GM23338 (cell line): ENCODE results near the gene SPP2. TPM values are rescaled to one million over a fixed set of nuclear protein-coding genes. Genes with fewer than 3 reads are reported as not detected.

Experiments used
- ATAC-seq: fragments of 200-7000 bp; cut with Tn5 transposase; 3 replicates; pipeline ENCODE4 v1.9.1; 2020
- DNase-seq: peaks from one replicate; pipeline ENCODE4 v3.0.0-alpha.2; 2015; ENCODE audit warnings: low spot score
- H2AFZ ChIP-seq: fragments of 200-600 bp; sonication (generic); 2 replicates; pipeline ENCODE4 v1.8.0; 2016; ENCODE audit warnings: antibody characterized with exemption, mild to moderate bottlenecking, moderate library complexity
- H3F3A ChIP-seq: fragments of 200-600 bp; sonication (generic); replicated peaks from 2 replicates; pipeline ENCODE4 v1.8.0; 2017; ENCODE audit warnings: antibody characterized with exemption, mixed run types, low read depth
- H3K27ac ChIP-seq: fragments of 200-600 bp; sonication (generic); 2 replicates; pipeline ENCODE4 v1.6.1; 2016; ENCODE audit warnings: low read depth
- H3K27me3 ChIP-seq: fragments of 200-600 bp; sonication (generic); 2 replicates; pipeline ENCODE4 v1.8.0; 2016; ENCODE audit warnings: mild to moderate bottlenecking, mixed run types, moderate library complexity; ENCODE audit not compliant: insufficient read depth
- H3K36me3 ChIP-seq: fragments of 200-600 bp; sonication (generic); 2 replicates; pipeline ENCODE4 v1.8.0; 2016; ENCODE audit warnings: mild to moderate bottlenecking; ENCODE audit not compliant: insufficient read depth
- H3K4me1 ChIP-seq: fragments of 200-600 bp; sonication (generic); 2 replicates; pipeline ENCODE4 v1.8.0; 2016; ENCODE audit warnings: mild to moderate bottlenecking, moderate library complexity; ENCODE audit not compliant: insufficient read depth
- H3K4me2 ChIP-seq: fragments of 200-600 bp; sonication (generic); 2 replicates; pipeline ENCODE4 v1.7.1; 2017; ENCODE audit warnings: mixed run types
- H3K4me3 ChIP-seq: fragments of 200-600 bp; sonication (generic); 2 replicates; pipeline ENCODE4 v1.6.1; 2016; ENCODE audit warnings: mixed run types
- H3K79me2 ChIP-seq: fragments of 200-600 bp; sonication (generic); replicated peaks from 2 replicates; pipeline ENCODE4 v1.8.0; 2017; ENCODE audit warnings: mild to moderate bottlenecking; ENCODE audit not compliant: insufficient read depth
- H3K9me2 ChIP-seq: fragments of 200-600 bp; sonication (generic); 2 replicates; pipeline ENCODE4 v1.8.0; 2017; ENCODE audit not compliant: insufficient read depth
- H4K20me1 ChIP-seq: fragments of 200-600 bp; sonication (generic); replicated peaks from 2 replicates; pipeline ENCODE4 v1.8.0; 2017; ENCODE audit warnings: mild to moderate bottlenecking; ENCODE audit not compliant: insufficient read depth
- H3K27ac Mint-ChIP-seq: 2 replicates; pipeline ENCODE4 v1.8.0; 2020; ENCODE audit warnings: inconsistent platforms, mild to moderate bottlenecking, moderate library complexity, mixed read lengths
- H3K27me3 Mint-ChIP-seq: 3 replicates; pipeline ENCODE4 v1.8.0; 2022; ENCODE audit warnings: low read depth, mild to moderate bottlenecking, moderate library complexity, mixed read lengths, inconsistent platforms; ENCODE audit not compliant: insufficient read depth, poor library complexity
- H3K36me3 Mint-ChIP-seq: 3 replicates; pipeline ENCODE4 v1.8.0; 2021; ENCODE audit warnings: low read depth, mild to moderate bottlenecking, inconsistent platforms, moderate library complexity, mixed read lengths
- H3K4me1 Mint-ChIP-seq: 3 replicates; pipeline ENCODE4 v1.8.0; 2020; ENCODE audit warnings: mild to moderate bottlenecking, inconsistent platforms, mixed read lengths
- H3K4me3 Mint-ChIP-seq: 3 replicates; pipeline ENCODE4 v1.8.0; 2021; ENCODE audit warnings: moderate library complexity, mild to moderate bottlenecking, inconsistent platforms, mixed read lengths
- H3K9me3 Mint-ChIP-seq: 3 replicates; pipeline ENCODE4 v1.8.0; 2020; ENCODE audit warnings: moderate library complexity, mild to moderate bottlenecking, inconsistent platforms, mixed read lengths
- CREB1 ChIP-seq: fragments of 250-450 bp; sonication (Bioruptor Pico); IDR thresholded peaks from 2 replicates; pipeline ENCODE4 v1.5.0; 2020; ENCODE audit warnings: low read depth, mild to moderate bottlenecking, moderate library complexity
- CTCF ChIP-seq, 2 experiments: fragments of 200-600 bp in 1 of 2; sonication (generic) in 1 of 2; conservative IDR thresholded peaks; 2 replicates each; pipeline versions ENCODE4 v1.5.1 to v1.6.1; 2016 to 2017; ENCODE audit warnings: antibody characterized with exemption in 2 of 2, low read depth in 2 of 2, mild to moderate bottlenecking in 2 of 2, moderate library complexity in 1 of 2
- ETS1 ChIP-seq: IDR thresholded peaks from 2 replicates; pipeline ENCODE4 v1.6.1; 2016; ENCODE audit warnings: antibody characterized with exemption
- EZH2phosphoT487 ChIP-seq: fragments of 200-600 bp; sonication (generic); IDR thresholded peaks from one replicate; pipeline ENCODE4 v1.8.1; 2018; ENCODE audit warnings: antibody characterized with exemption; ENCODE audit not compliant: unreplicated experiment
- JUNB ChIP-seq: IDR thresholded peaks from one replicate; pipeline ENCODE4 v1.6.1; 2016; ENCODE audit warnings: antibody characterized with exemption; ENCODE audit not compliant: unreplicated experiment
- NANOG ChIP-seq: IDR thresholded peaks from 2 replicates; pipeline ENCODE4 v1.6.1; 2016; ENCODE audit warnings: antibody characterized with exemption, borderline replicate concordance
- STAT1 ChIP-seq: IDR thresholded peaks from one replicate; pipeline ENCODE4 v1.6.1; 2016; ENCODE audit warnings: antibody characterized with exemption; ENCODE audit not compliant: unreplicated experiment
- ZNF114 ChIP-seq: fragments of 250-450 bp; sonication (Bioruptor Pico); IDR thresholded peaks from 2 replicates; pipeline ENCODE4 v1.5.0; 2020; ENCODE audit warnings: mild to moderate bottlenecking, moderate library complexity
- ZNF331 ChIP-seq: fragments of 250-450 bp; sonication (Bioruptor Pico); IDR thresholded peaks from 2 replicates; pipeline ENCODE4 v1.5.0; 2020; ENCODE audit warnings: low read depth, mild to moderate bottlenecking, moderate library complexity
- ZNF462 ChIP-seq: fragments of 250-450 bp; sonication (Bioruptor Pico); IDR thresholded peaks from 2 replicates; pipeline ENCODE4 v1.5.0; 2020; ENCODE audit warnings: mild to moderate bottlenecking, moderate library complexity
- polyA plus RNA-seq: library from polyadenylated mRNA; unstranded; fragments of >200 nt; fragmentation: Nextera tagmentation; extraction: Ambion mirVana; gene quantifications from 2 replicates; pipeline ENCODE4 v1.2.1, GENCODE V29; 2016
- total RNA-seq: library from RNA; depleted of rRNA; stranded (reverse); fragments of >200 nt; shearing (Covaris generic); gene quantifications from 2 replicates; pipeline ENCODE4 v1.2.3, GENCODE V29; 2014

The SPP2 gene
- total and polyA plus RNA-seq, 2 experiments from 2014 or later = not detected

GRCh38 chr2:234048049-234048448 lies 2.5 kb upstream of the SPP2 start:
- H3K27ac ChIP-seq = no peak overlapping the region
- no peaks in the 10 kb centered on the region for H4K20me1 ChIP-seq
- no peaks in the 10 kb centered on the region for H3K79me2 ChIP-seq
- Mint-ChIP-seq H3K36me3 (no peaks in the 10 kb centered on the region), H3K27me3 (no peaks in the 10 kb centered on the region), H3K27ac (no peak overlapping the region), H3K9me3 (no peaks in the 10 kb centered on the region), H3K4me1 (peaks cover 9% of the 10 kb centered on the region), H3K4me3 (no peak overlapping the region)
- no peaks in the 10 kb centered on the region for H3F3A ChIP-seq
- H3K27me3 ChIP-seq = no peaks in the 10 kb centered on the region
- no peak for ATAC-seq
- no peaks in the 10 kb centered on the region for H3K36me3 ChIP-seq
- H3K9me2 ChIP-seq = 0 out of 2 replicates have a peak, but pooled peaks cover 14% of the 10 kb centered on the region
- no peak overlapping the region for H3K4me3 ChIP-seq
- H3K4me2 ChIP-seq = no peak overlapping the region
- H2AFZ ChIP-seq = no peak overlapping the region
- no peak for TF ChIP-seq ZNF114 (CRISPR knock-in tag)
- no peak for TF ChIP-seq ETS1
- TF ChIP-seq ZNF462 (CRISPR knock-in tag) = no peak
- DNase-seq = no peak
- 0 out of 2 replicates have a peak, but pooled peaks cover 5% of the 10 kb centered on the region for H3K4me1 ChIP-seq

GRCh38 chr2:234051374-234052070 lies 1.0 kb downstream of the SPP2 start:
- H3F3A ChIP-seq = no peaks in the 10 kb centered on the region
- peak overlapping the region; percentile 34; the same call in 1 of the 2 replicates for H3K4me2 ChIP-seq
- 0 out of 2 replicates have a peak, but pooled peaks cover 5% of the 10 kb centered on the region for H3K4me1 ChIP-seq
- no peak overlapping the region for H3K27ac ChIP-seq
- H3K36me3 ChIP-seq = no peaks in the 10 kb centered on the region
- H3K27me3 ChIP-seq = no peaks in the 10 kb centered on the region
- Mint-ChIP-seq H3K9me3 (no peaks in the 10 kb centered on the region), H3K4me1 (peaks cover 9% of the 10 kb centered on the region), H3K4me3 (no peak overlapping the region), H3K36me3 (no peaks in the 10 kb centered on the region), H3K27me3 (peaks cover 3% of the 10 kb centered on the region), H3K27ac (no peak overlapping the region)
- no peak overlapping the region for H3K4me3 ChIP-seq
- DNase-seq (no peak), ATAC-seq (no peak)
- H3K79me2 ChIP-seq = no peaks in the 10 kb centered on the region
- no peaks in the 10 kb centered on the region for H4K20me1 ChIP-seq
- H3K9me2 ChIP-seq = 0 out of 2 replicates have a peak, but pooled peaks cover 21% of the 10 kb centered on the region
- H2AFZ ChIP-seq = 0 out of 2 replicates have a peak overlapping the region, but pooled peaks have one; percentile 1
- TF ChIP-seq NANOG (no peak), JUNB (no peak), ETS1 (no peak), EZH2phosphoT487 (no peak), ZNF331 (no peak), CTCF (conservative IDR thresholded peaks at IDR 0.05; ENCODE audit: low read depth in 2 of 2) (no peak), CREB1 (no peak), STAT1 (no peak), ZNF114 (CRISPR knock-in tag) (no peak)
